GM19351 (cell line): ENCODE measurements around the gene GFOD1.

ENCODE experiments used
- ATAC-seq: cut with Tn5 transposase; IDR thresholded peaks from one replicate; pipeline ENCODE4 v1.9.1; 2021; ENCODE audit warnings: mild to moderate bottlenecking, moderate library complexity; ENCODE audit not compliant: unreplicated experiment

Gene GFOD1

GRCh38 chr6:13360671-13361540, 126.5 kb downstream of the GFOD1 start:
- no peak for ATAC-seq

- no peak for ATAC-seq
Observed at GRCh38 chr6:13359287-13359686, 128.1 kb downstream of the GFOD1 start.

DNA sequence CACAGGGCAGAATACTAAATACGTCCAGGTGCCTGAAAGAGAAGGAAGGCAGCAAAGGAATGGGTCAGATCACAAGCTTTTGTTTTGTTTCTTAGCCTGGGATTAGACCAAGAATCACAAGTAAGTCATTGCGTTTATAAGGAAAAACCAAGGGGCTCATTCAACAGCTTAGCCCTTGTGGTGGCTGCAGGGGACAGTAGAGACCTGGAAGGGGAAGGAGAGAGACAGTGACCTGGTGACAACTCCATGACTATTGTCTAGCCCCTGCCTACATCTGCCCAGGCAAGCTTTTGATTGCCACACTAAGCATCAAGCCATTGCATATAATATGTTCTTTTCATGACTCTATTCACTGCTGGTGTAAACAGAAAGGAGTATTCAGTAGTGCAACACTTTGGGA, 128.9 kb downstream of the GFOD1 start:
- no peak for ATAC-seq

DNA sequence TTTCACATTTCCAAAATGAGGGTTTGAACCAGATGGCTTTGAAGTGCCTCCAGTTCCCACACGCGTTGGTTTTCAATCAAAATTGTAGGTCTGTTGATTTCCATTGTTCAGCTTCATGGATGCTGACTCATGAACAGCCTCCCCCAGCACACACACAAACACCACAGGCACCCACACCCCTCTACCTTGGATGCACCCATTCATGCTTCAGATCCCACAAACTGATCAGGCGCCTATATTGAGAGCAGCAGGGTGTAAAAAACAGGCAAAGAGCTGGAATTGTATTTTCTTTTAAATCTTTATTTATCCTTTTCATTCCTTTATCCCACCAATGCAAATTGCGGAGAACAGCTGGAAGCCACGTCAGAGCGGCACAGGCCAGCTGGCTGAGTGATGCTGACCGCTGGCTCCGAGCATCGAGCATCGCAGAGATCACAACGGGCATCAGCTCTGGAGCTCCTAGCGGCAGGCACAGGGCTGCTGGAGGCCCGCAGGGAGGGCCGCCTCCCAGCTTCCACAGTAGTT, 129.8 kb downstream of the GFOD1 start:
- ATAC-seq, result no peak

DNA sequence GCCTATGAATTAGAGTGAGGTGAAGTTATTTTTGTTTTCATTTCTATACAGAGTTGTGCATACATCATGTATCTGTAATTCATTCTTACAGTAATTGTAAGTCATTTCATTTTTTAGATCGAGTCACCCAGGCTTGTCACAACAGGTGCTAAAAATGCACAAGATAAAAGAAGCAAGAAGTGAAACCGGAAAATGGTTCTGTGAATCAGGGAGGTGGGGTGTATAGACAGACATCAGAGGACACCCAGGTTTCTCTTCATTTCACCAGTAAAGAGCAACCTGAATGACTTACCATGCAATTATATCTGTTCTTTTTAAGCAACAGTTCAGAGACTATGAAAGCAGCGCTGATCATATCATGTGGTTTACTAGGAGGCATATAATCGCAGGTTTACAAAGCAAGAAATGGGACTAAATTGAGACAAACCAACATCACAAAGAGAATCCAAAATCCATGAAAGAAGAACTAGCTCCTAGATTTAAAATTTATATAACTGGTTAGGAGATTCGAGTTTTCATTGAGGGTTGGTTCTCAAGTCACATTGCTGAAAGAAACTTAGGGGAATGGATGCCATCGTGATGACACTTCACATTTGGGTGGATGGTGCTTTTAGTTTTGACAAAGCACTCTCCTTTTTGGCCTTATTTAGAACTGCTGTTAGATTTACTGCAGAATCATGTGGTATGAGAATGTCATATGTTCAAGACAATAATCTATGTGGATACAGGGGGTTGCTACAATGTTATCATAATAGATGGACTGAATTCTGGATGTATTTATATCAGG, 131.2 kb downstream of the GFOD1 start:
- peak; percentile 90 for ATAC-seq

GRCh38 chr6:13355043-13355945, 132.1 kb downstream of the GFOD1 start:
- ATAC-seq, result peak; percentile 42

DNA sequence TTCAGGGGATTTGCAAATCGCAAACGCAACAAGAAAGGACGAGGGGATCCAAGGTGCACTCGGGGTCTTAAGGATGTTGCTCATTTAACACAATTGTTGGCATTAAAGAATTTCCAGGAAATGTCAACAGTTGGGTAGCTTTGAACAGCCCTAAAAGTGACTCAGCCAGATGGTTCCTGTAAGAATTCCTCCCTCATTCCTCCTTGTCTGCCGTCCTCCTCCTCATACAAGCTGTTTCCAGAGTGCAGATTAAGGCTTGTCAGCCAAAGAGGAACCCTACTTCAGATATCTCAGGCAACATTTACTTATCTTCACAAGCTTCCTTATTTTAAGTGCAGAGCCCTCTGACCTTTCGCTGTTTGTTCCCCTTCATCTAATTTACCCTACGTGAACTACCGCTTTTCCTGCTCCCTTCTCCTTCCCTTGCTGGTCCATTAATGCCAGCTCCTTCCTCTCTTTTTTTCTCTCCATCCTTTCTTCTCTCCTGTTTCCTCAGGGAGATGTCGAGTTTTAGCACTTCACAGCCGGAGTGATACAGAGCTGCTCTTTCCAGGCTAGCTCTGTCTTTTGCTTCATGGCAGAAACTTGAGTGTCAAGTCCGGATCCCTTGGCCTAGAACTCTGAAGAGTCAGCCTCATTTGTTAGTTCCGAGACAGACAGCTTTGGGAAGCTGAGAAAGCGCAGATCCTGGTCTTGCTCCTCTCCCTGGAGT, 132.9 kb downstream of the GFOD1 start:
- no peak for ATAC-seq

DNA sequence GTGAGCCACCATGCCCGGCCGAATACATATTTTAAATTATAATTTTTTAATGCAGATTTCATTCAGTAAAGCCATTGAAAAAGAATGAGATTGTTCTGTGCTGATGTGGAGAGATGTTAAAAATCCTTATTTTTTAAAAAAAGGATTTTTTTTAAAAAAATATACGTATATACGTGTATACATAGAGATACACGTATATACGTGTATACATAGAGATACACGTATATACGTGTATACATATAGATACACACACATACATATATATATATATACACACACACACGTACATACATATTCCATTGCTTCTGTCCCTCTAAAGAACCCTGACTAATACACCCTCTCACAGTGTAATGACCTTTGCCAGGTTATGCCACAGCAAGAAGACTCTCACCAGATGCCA, 135.2 kb downstream of the GFOD1 start:
- no peak for ATAC-seq

GRCh38 chr6:13351271-13351670, 136.1 kb downstream of the GFOD1 start:
- no peak for ATAC-seq

- ATAC-seq, result no peak
Observed at GRCh38 chr6:13349811-13350506, 137.4 kb downstream of the GFOD1 start.

- no peak for ATAC-seq
Observed at GRCh38 chr6:13348334-13349113, 138.9 kb downstream of the GFOD1 start.

GRCh38 chr6:13346245-13346644, 141.2 kb downstream of the GFOD1 start:
- ATAC-seq, result no peak

- ATAC-seq, result no peak
Observed at GRCh38 chr6:13342414-13343019, 144.9 kb downstream of the GFOD1 start.

DNA sequence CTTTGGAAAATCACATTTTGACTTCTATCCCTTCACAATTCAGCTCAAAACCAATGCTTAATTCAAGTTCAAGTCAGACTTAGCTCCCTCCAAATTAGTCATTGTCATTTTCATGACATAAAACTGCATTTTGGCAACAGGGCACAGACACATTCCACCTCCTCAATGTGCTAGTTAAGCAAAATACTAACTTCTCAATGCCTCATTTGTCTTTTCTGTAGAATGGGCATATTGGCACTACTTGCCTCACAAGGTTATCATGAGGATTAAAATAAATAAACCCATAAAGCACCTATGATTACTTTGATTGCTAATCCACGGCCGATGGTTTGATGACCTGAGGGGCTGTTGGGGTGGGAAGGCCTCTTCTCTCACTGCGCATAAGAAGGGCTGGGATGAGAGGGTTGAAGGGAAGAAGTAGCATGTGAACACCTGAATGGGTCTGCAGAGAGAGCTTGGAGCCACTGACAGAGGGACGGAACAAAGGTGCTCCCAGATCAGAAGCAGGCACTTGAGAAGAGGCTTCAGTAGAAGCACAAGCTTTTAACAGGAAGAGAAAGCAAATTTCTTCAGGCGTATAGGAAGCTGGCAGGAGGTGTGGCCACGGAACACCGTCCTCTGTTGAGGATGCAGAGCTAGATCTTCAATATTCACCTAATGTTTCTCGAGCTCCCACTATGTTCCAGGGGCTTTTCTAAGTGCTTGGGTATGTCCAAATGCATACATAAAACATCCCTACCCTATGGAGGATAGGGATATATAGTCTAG, 147.4 kb downstream of the GFOD1 start:
- no peak for ATAC-seq

- ATAC-seq, result no peak
Observed at GRCh38 chr6:13338038-13338437, 149.4 kb downstream of the GFOD1 start.

- ATAC-seq, result peak; percentile 48
Observed at GRCh38 chr6:13336553-13336952, 150.8 kb downstream of the GFOD1 start.

- ATAC-seq, result no peak
Observed at GRCh38 chr6:13334953-13335352, 152.4 kb downstream of the GFOD1 start.

- ATAC-seq, result no peak
Observed at GRCh38 chr6:13332349-13332706, 155.1 kb downstream of the GFOD1 start.
